DND-41 (cell line): ENCODE data around the gene AKAP13.

Experiments
- CTCF ChIP-seq: IDR thresholded peaks from 2 replicates; pipeline ENCODE4 v1.5.1; 2012; ENCODE audit warnings: borderline replicate concordance, low read length, moderate library complexity, mild to moderate bottlenecking; ENCODE audit not compliant: poor library complexity, severe bottlenecking; ENCODE audit errors: extremely low read depth
- EZH2 ChIP-seq: IDR thresholded peaks from 3 replicates; pipeline ENCODE4 v1.6.1; 2012; ENCODE audit warnings: borderline replicate concordance, low read depth, mild to moderate bottlenecking, moderate library complexity, low read length, inconsistent platforms; ENCODE audit not compliant: severe bottlenecking

- TF ChIP-seq CTCF, result no peak
- no peak for TF ChIP-seq EZH2
Observed at GRCh38 chr15:85782064-85782463, 401.7 kb downstream of the AKAP13 start.
